ENCODE measurements around the gene KNDC1.

Gene KNDC1

GRCh38 chr10:133176546-133176945 lies 16.5 kb downstream of the KNDC1 start:
- H3K27ac ChIP-seq (ENCODE audit: low read length) = no peak overlapping the region
- H3K4me3 ChIP-seq (ENCODE audit: low read depth in 1 of 2, low read length in 2 of 2) = no peak overlapping the region
- no peaks in the 10 kb centered on the region for H3K4me1 ChIP-seq (ENCODE audit: control insufficient read depth in 1 of 2, insufficient read depth in 2 of 2, low read length in 2 of 2)
- no peaks in the 10 kb centered on the region for H3K36me3 ChIP-seq (ENCODE audit: control insufficient read depth in 1 of 2, insufficient read depth in 2 of 2, low read length in 2 of 2)
- no peaks in the 10 kb centered on the region for H3K9me3 ChIP-seq (ENCODE audit: control insufficient read depth in 1 of 2, low read length in 2 of 2)
- no peaks in the 10 kb centered on the region for H3K27me3 ChIP-seq (ENCODE audit: low read depth, low read length)

GRCh38 chr10:133177380-133178157 lies 17.6 kb downstream of the KNDC1 start:
- Histone ChIP-seq H3K9me3 (ENCODE audit: control insufficient read depth in 1 of 2, low read length in 2 of 2) (no peaks in the 10 kb centered on the region), H3K36me3 (ENCODE audit: control insufficient read depth in 1 of 2, insufficient read depth in 2 of 2, low read length in 2 of 2) (no peaks in the 10 kb centered on the region), H3K27ac (ENCODE audit: low read length) (no peak overlapping the region), H3K4me1 (ENCODE audit: control insufficient read depth in 1 of 2, insufficient read depth in 2 of 2, low read length in 2 of 2) (no peaks in the 10 kb centered on the region), H3K4me3 (ENCODE audit: low read depth in 1 of 2, low read length in 2 of 2) (no peak overlapping the region), H3K27me3 (ENCODE audit: low read depth, low read length) (no peaks in the 10 kb centered on the region)

DNA sequence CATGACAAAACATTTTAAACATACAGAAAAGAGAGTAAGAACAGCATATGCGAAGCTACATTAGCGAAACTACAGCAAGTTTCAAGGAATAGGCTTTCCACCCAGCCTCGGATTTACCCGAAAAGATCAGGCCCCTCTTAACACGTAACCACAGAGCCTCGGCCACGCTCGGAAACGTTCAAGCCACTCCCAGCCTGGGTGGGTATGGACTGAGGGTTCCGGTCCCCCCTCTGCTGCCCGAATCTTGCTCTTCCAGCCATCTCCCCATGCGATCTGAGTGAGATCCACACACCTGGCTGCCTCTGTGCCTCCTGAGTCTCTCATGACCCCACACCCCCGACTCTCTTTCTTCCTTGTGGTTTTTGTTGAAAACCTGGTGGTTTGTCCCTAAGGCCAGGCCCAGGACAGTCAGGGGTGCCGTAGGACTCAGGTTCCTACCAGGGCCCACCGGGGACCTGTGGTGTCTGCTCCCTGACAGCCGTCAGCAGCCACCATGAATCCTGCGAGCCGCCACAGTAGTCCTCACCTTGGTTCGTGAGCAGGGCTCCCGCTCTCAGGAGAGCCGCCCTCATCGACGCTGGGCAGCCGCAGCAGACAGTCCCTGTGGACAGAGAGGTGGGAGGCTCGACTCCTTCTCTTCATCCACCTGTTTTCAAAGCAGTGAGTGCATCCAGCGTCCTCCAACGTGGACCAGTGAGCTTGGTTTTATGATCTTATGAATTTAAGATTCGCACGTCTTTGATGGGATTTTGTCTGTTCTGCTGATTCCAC lies 18.5 kb downstream of the KNDC1 start:
- no peaks in the 10 kb centered on the region for H3K9me3 ChIP-seq (ENCODE audit: control insufficient read depth in 1 of 2, low read length in 2 of 2)
- no peaks in the 10 kb centered on the region for H3K36me3 ChIP-seq (ENCODE audit: control insufficient read depth in 1 of 2, insufficient read depth in 2 of 2, low read length in 2 of 2)
- H3K27ac ChIP-seq (ENCODE audit: low read length) = no peak overlapping the region
- no peaks in the 10 kb centered on the region for H3K4me1 ChIP-seq (ENCODE audit: control insufficient read depth in 1 of 2, insufficient read depth in 2 of 2, low read length in 2 of 2)
- H3K4me3 ChIP-seq (ENCODE audit: low read depth in 1 of 2, low read length in 2 of 2) = no peak overlapping the region
- H3K27me3 ChIP-seq (ENCODE audit: low read depth, low read length) = no peaks in the 10 kb centered on the region

DNA sequence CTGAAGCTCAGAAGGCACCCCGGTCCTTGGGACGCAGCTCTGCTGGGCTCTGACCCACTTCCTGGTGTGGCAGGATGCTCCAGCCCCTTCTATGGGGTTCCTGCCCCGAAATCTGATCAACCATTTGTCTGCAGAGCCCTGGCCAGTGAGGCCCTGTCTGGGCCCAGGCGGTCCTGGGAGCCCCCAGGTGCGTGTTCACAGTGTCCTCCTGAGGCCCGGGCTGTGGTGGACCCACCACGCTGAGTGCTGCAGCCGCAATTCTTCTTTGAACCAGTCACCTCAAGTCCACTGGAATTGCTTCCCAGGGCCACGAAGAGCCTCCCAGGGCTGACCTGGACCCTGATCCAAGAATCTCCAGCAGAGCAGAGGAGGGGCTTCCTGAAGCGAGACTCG lies 19.1 kb downstream of the KNDC1 start:
- Histone ChIP-seq H3K4me1 (ENCODE audit: control insufficient read depth in 1 of 2, insufficient read depth in 2 of 2, low read length in 2 of 2) (no peaks in the 10 kb centered on the region), H3K27ac (ENCODE audit: low read length) (no peak overlapping the region), H3K36me3 (ENCODE audit: control insufficient read depth in 1 of 2, insufficient read depth in 2 of 2, low read length in 2 of 2) (no peaks in the 10 kb centered on the region), H3K4me3 (ENCODE audit: low read depth in 1 of 2, low read length in 2 of 2) (no peak overlapping the region), H3K9me3 (ENCODE audit: control insufficient read depth in 1 of 2, low read length in 2 of 2) (no peaks in the 10 kb centered on the region), H3K27me3 (ENCODE audit: low read depth, low read length) (no peaks in the 10 kb centered on the region)

- Histone ChIP-seq H3K9me3 (ENCODE audit: control insufficient read depth in 1 of 2, low read length in 2 of 2) (no peaks in the 10 kb centered on the region), H3K4me1 (ENCODE audit: control insufficient read depth in 1 of 2, insufficient read depth in 2 of 2, low read length in 2 of 2) (no peaks in the 10 kb centered on the region), H3K27me3 (ENCODE audit: low read depth, low read length) (no peaks in the 10 kb centered on the region), H3K36me3 (ENCODE audit: control insufficient read depth in 1 of 2, insufficient read depth in 2 of 2, low read length in 2 of 2) (no peaks in the 10 kb centered on the region), H3K27ac (ENCODE audit: low read length) (no peak overlapping the region), H3K4me3 (ENCODE audit: low read depth in 1 of 2, low read length in 2 of 2) (no peak overlapping the region)
Observed at GRCh38 chr10:133179651-133180050, 19.6 kb downstream of the KNDC1 start.

DNA sequence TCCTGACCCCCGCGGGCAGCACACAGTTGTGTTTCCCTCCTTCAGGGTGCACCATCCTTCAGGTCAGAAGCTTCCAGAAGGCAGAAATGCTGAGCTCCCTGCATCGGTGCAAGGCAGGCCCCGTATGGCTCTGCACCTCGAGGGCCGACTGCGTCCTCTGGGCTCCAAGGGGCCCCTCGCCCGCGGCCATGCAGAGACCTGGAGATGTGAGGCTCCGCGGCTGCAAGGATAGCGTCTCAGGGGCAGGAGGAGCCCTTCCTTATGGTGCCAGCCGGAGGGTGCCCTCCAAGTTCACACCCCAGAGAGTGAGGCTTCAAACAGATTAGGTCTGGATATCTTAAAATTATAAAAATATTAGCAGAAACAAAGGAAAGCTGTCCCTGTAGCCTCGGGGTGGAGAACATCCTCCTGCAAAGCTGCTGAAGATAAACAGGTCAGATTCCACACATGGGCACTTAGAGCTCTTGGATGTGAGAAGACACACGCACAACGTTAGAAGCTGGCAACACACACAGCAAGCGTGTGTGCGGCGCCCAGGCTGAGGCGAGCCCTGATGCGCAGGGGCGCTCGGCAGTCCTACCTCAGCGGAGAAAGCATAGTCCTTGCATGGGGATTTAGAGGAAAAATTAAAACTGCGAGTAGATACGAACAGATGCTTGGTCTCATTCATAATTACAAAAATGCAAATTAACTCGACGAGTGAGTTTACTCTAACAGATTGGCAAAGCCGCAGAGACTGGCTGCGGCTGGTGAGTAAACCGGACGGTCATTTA lies 20.4 kb downstream of the KNDC1 start:
- Histone ChIP-seq H3K9me3 (ENCODE audit: control insufficient read depth in 1 of 2, low read length in 2 of 2) (no peaks in the 10 kb centered on the region), H3K27me3 (ENCODE audit: low read depth, low read length) (no peaks in the 10 kb centered on the region), H3K4me1 (ENCODE audit: control insufficient read depth in 1 of 2, insufficient read depth in 2 of 2, low read length in 2 of 2) (no peaks in the 10 kb centered on the region), H3K27ac (ENCODE audit: low read length) (no peak overlapping the region), H3K36me3 (ENCODE audit: control insufficient read depth in 1 of 2, insufficient read depth in 2 of 2, low read length in 2 of 2) (no peaks in the 10 kb centered on the region), H3K4me3 (ENCODE audit: low read depth in 1 of 2, low read length in 2 of 2) (no peak overlapping the region)

GRCh38 chr10:133180965-133181639 lies 21.1 kb downstream of the KNDC1 start:
- Histone ChIP-seq H3K27ac (ENCODE audit: low read length) (no peak overlapping the region), H3K4me1 (ENCODE audit: control insufficient read depth in 1 of 2, insufficient read depth in 2 of 2, low read length in 2 of 2) (no peaks in the 10 kb centered on the region), H3K36me3 (ENCODE audit: control insufficient read depth in 1 of 2, insufficient read depth in 2 of 2, low read length in 2 of 2) (no peaks in the 10 kb centered on the region), H3K27me3 (ENCODE audit: low read depth, low read length) (no peaks in the 10 kb centered on the region), H3K4me3 (ENCODE audit: low read depth in 1 of 2, low read length in 2 of 2) (no peak overlapping the region), H3K9me3 (ENCODE audit: control insufficient read depth in 1 of 2, low read length in 2 of 2) (no peaks in the 10 kb centered on the region)

GRCh38 chr10:133182190-133182589 lies 22.2 kb downstream of the KNDC1 start:
- Histone ChIP-seq H3K4me3 (ENCODE audit: low read depth in 1 of 2, low read length in 2 of 2) (no peak overlapping the region), H3K27ac (ENCODE audit: low read length) (no peak overlapping the region), H3K36me3 (ENCODE audit: control insufficient read depth in 1 of 2, insufficient read depth in 2 of 2, low read length in 2 of 2) (no peaks in the 10 kb centered on the region)

DNA sequence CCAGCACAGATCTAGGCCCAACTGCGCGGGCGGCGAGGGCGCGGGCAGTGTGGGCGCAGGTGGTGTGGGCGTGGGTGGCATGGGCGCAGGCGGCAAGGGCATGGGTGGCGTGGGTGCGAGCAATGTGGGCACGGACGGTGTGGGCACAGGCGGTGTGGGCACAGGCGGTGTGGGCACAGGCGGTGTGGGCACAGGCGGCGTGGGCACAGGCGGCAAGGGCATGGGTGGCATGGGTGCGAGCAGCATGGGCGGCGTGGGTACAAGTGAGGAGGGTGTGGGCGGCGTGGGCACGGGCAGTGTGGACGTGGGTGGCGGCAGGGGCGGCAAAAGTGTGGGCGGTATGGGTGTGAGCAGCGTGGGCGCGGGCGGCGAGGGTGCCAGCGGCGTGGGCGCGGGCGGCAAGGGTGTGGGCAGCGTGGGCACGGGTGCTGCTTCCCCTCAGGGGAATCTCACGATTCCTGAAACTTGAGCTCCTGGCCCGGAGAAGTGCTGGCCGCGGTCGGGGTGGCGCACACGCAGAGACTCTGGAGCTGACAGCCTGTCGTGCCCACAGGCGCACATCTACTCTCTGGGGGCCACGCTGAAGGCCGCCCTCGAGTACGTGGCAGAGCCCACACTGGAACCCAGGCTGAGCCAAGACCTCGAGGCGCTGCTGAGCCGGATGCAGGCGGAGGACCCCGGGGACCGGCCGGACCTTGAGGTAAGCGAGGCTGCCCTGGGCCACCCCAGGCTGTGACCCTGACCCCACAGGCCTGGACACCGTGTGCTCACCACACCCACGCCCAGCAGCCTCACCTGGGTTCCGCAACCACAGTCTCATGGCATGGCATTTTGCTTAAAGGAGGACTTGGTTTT lies 23.0 kb downstream of the KNDC1 start:
- H3K4me1 ChIP-seq (ENCODE audit: control insufficient read depth in 1 of 2, insufficient read depth in 2 of 2, low read length in 2 of 2) = no peaks in the 10 kb centered on the region
- no peaks in the 10 kb centered on the region for H3K9me3 ChIP-seq (ENCODE audit: control insufficient read depth in 1 of 2, low read length in 2 of 2)
- H3K4me3 ChIP-seq (ENCODE audit: low read depth in 1 of 2, low read length in 2 of 2) = no peak overlapping the region
- no peaks in the 10 kb centered on the region for H3K36me3 ChIP-seq (ENCODE audit: control insufficient read depth in 1 of 2, insufficient read depth in 2 of 2, low read length in 2 of 2)
- H3K27me3 ChIP-seq (ENCODE audit: low read depth, low read length) = no peaks in the 10 kb centered on the region
- H3K27ac ChIP-seq (ENCODE audit: low read length) = no peak overlapping the region

More at GRCh38 chr10:133182190-133182589, 22.2 kb downstream of the KNDC1 start:
- H3K9me3 ChIP-seq (ENCODE audit: control insufficient read depth in 1 of 2, low read length in 2 of 2) = no peaks in the 10 kb centered on the region
- H3K4me1 ChIP-seq (ENCODE audit: control insufficient read depth in 1 of 2, insufficient read depth in 2 of 2, low read length in 2 of 2) = no peaks in the 10 kb centered on the region
- H3K27me3 ChIP-seq (ENCODE audit: low read depth, low read length) = no peaks in the 10 kb centered on the region

DNA sequence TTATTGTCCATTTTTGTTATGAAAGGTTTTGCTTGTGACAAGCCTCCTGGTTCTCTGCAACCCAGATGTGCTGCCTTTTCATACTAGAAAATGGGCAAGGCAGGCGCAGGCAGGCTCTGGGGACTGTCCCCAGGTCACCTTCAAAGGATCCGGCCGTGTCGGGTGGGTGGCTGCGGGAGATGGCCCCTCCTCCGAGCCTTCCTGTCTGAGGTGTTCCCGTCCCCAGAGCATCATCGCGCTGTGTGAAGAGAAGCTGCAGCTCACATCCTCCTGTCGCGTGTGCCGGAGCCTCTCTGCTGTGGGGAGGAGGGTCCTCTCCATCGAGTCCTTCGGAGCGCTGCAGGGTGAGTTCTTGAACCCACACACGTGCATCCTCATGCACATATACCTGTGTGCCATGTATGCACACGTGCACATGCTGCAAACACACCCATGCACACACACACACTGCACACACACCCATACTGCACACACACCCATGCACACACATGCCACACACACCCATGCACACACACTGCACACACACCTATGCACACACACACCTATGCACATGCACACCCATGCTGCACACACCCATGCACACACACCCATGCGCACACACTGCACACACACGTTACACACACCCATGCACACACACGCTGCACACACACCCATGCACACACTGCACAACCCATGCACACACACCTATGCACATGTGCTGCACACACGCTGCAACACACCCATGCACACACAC lies 23.8 kb downstream of the KNDC1 start:
- no peak overlapping the region for H3K27ac ChIP-seq (ENCODE audit: low read length)
- H3K27me3 ChIP-seq (ENCODE audit: low read depth, low read length) = no peaks in the 10 kb centered on the region
- H3K4me1 ChIP-seq (ENCODE audit: control insufficient read depth in 1 of 2, insufficient read depth in 2 of 2, low read length in 2 of 2) = no peaks in the 10 kb centered on the region
- H3K9me3 ChIP-seq (ENCODE audit: control insufficient read depth in 1 of 2, low read length in 2 of 2) = no peaks in the 10 kb centered on the region
- H3K36me3 ChIP-seq (ENCODE audit: control insufficient read depth in 1 of 2, insufficient read depth in 2 of 2, low read length in 2 of 2) = no peaks in the 10 kb centered on the region
- H3K4me3 ChIP-seq (ENCODE audit: low read depth in 1 of 2, low read length in 2 of 2) = no peak overlapping the region

Data from muscle layer of duodenum (tissue), 2 donors.